Activated naive CD4-positive, alpha-beta T cell treated with anti-CD3 and anti-CD28 coated beads, Interleukin-2, amount 10 ng/mL, durations not matched to agents 7 days and 5 days (primary cell): Measurements from ENCODE around the gene CAPN2.

Experiments
- CTCF ChIA-PET: fragments of 350-600 bp; sonication (Branson Sonifier 250); formaldehyde crosslinking; loops from one replicate; lab custom pipeline; 2021; ENCODE audit warnings: antibody characterized with exemption; lab: Charles Lee
- DNase-seq: peaks from one replicate; pipeline ENCODE4 v3.0.0-alpha.2; 2020
- H3K27ac Mint-ChIP-seq: one replicate; pipeline ENCODE4 v1.8.0; 2021; ENCODE audit warnings: mild to moderate bottlenecking, moderate library complexity, mixed read lengths
- H3K27me3 Mint-ChIP-seq: one replicate; pipeline ENCODE4 v1.8.0; 2021; ENCODE audit warnings: mild to moderate bottlenecking, mixed read lengths
- H3K36me3 Mint-ChIP-seq: one replicate; pipeline ENCODE4 v1.8.0; 2021; ENCODE audit warnings: mixed read lengths
- H3K4me1 Mint-ChIP-seq: one replicate; pipeline ENCODE4 v1.8.0; 2021; ENCODE audit warnings: mixed read lengths
- H3K4me3 Mint-ChIP-seq: one replicate; pipeline ENCODE4 v1.8.0; 2021; ENCODE audit warnings: mild to moderate bottlenecking, moderate library complexity, mixed read lengths
- H3K9me3 Mint-ChIP-seq: one replicate; pipeline ENCODE4 v1.8.0; 2021; ENCODE audit warnings: mixed read lengths

CAPN2 gene

GRCh38 chr1:223683586-223684487, 28.5 kb upstream of the CAPN2 start:
- Mint-ChIP-seq H3K4me3 (no peak overlapping the region), H3K4me1 (no peaks in the 10 kb centered on the region), H3K27ac (no peak overlapping the region), H3K36me3 (no peaks in the 10 kb centered on the region), H3K27me3 (peaks cover 41% of the 10 kb centered on the region), H3K9me3 (no peaks in the 10 kb centered on the region)
- CTCF ChIA-PET = interaction anchor here (0.9 to 2.2 kb wide), 6 partner anchors 12 to 550 kb away, joined by 3 to 8 read pairs (median 4); no protein-coding TSS in a partner anchor
- peak; percentile 71 for DNase-seq

- H3K4me1 Mint-ChIP-seq = no peaks in the 10 kb centered on the region
- H3K36me3 Mint-ChIP-seq = no peaks in the 10 kb centered on the region
- DNase-seq = no peak
- H3K27ac Mint-ChIP-seq = no peak overlapping the region
- no peaks in the 10 kb centered on the region for H3K9me3 Mint-ChIP-seq
- H3K4me3 Mint-ChIP-seq = no peak overlapping the region
- H3K27me3 Mint-ChIP-seq = peaks cover 39% of the 10 kb centered on the region
- CTCF ChIA-PET = interaction anchor here (0.9 to 2.2 kb wide), 3 partner anchors 11 to 128 kb away, joined by 3 to 6 read pairs (median 5); no protein-coding TSS in a partner anchor
Measured at GRCh38 chr1:223684488-223684792, 27.9 kb upstream of the CAPN2 start.

- H3K9me3 Mint-ChIP-seq = no peaks in the 10 kb centered on the region
- H3K4me1 Mint-ChIP-seq = no peaks in the 10 kb centered on the region
- peaks cover 22% of the 10 kb centered on the region for H3K27me3 Mint-ChIP-seq
- CTCF ChIA-PET = no interaction called here
- no peak for DNase-seq
- no peak overlapping the region for H3K27ac Mint-ChIP-seq
- H3K36me3 Mint-ChIP-seq = no peaks in the 10 kb centered on the region
- H3K4me3 Mint-ChIP-seq = no peak overlapping the region
Measured at GRCh38 chr1:223691121-223691520, 21.2 kb upstream of the CAPN2 start.

- no peak for DNase-seq
- Mint-ChIP-seq H3K4me1 (peaks cover 10% of the 10 kb centered on the region), H3K9me3 (no peaks in the 10 kb centered on the region), H3K36me3 (no peaks in the 10 kb centered on the region), H3K4me3 (no peak overlapping the region), H3K27me3 (peaks cover 9% of the 10 kb centered on the region), H3K27ac (no peak overlapping the region)
- CTCF ChIA-PET = interaction anchor here (0.7 to 2.3 kb wide), 10 partner anchors 9 to 410 kb away, joined by 3 to 26 read pairs (median 6); no protein-coding TSS in a partner anchor
Measured at GRCh38 chr1:223695014-223695548, 17.3 kb upstream of the CAPN2 start.

- Mint-ChIP-seq H3K4me3 (no peak overlapping the region), H3K27ac (no peak overlapping the region), H3K9me3 (no peaks in the 10 kb centered on the region), H3K27me3 (peaks cover 9% of the 10 kb centered on the region), H3K36me3 (no peaks in the 10 kb centered on the region), H3K4me1 (peaks cover 10% of the 10 kb centered on the region)
- DNase-seq = no peak
- CTCF ChIA-PET = interaction anchor here (0.6 to 2.3 kb wide), 21 partner anchors 9 to 591 kb away, joined by 3 to 26 read pairs (median 3); no protein-coding TSS in a partner anchor
Measured at GRCh38 chr1:223695941-223696340, 16.4 kb upstream of the CAPN2 start.

- no peaks in the 10 kb centered on the region for H3K36me3 Mint-ChIP-seq
- no peak for DNase-seq
- no peak overlapping the region for H3K4me3 Mint-ChIP-seq
- peaks cover 10% of the 10 kb centered on the region for H3K27me3 Mint-ChIP-seq
- H3K9me3 Mint-ChIP-seq = no peaks in the 10 kb centered on the region
- H3K4me1 Mint-ChIP-seq = peaks cover 10% of the 10 kb centered on the region
- CTCF ChIA-PET = interaction anchor here (0.6 to 3.9 kb wide), 6 partner anchors 12 to 725 kb away, joined by 3 to 62 read pairs (median 4); partner anchors contain the start of gene CAPN2
- peak overlapping the region; percentile 19 for H3K27ac Mint-ChIP-seq
Measured at GRCh38 chr1:223700388-223700918, 11.9 kb upstream of the CAPN2 start.

- peaks cover 10% of the 10 kb centered on the region for H3K4me1 Mint-ChIP-seq
- DNase-seq = no peak
- H3K9me3 Mint-ChIP-seq = no peaks in the 10 kb centered on the region
- peaks cover 13% of the 10 kb centered on the region for H3K27me3 Mint-ChIP-seq
- H3K27ac Mint-ChIP-seq = no peak overlapping the region
- H3K36me3 Mint-ChIP-seq = no peaks in the 10 kb centered on the region
- CTCF ChIA-PET = interaction anchor here (0.6 to 3.9 kb wide), 7 partner anchors 11 to 724 kb away, joined by 3 to 62 read pairs (median 3); partner anchors contain the start of gene CAPN2
- H3K4me3 Mint-ChIP-seq = no peak overlapping the region
Measured at GRCh38 chr1:223700942-223701637, 11.2 kb upstream of the CAPN2 start.

GRCh38 chr1:223702735-223703667, 9.3 kb upstream of the CAPN2 start:
- no peak for DNase-seq
- Mint-ChIP-seq H3K27ac (no peak overlapping the region), H3K4me1 (peaks cover 9% of the 10 kb centered on the region), H3K36me3 (no peaks in the 10 kb centered on the region), H3K4me3 (no peak overlapping the region), H3K27me3 (peaks cover 25% of the 10 kb centered on the region), H3K9me3 (no peaks in the 10 kb centered on the region)
- CTCF ChIA-PET = interaction anchor here (1.2 to 1.6 kb wide), 2 partner anchors 47 to 630 kb away, joined by 3 read pairs; no protein-coding TSS in a partner anchor

- no peak overlapping the region for H3K27ac Mint-ChIP-seq
- CTCF ChIA-PET = interaction anchor here (1.0 kb wide), 1 partner anchor 20 kb away, joined by 3 read pairs; no protein-coding TSS in a partner anchor
- H3K4me1 Mint-ChIP-seq = peaks cover 7% of the 10 kb centered on the region
- DNase-seq = no peak
- peaks cover 30% of the 10 kb centered on the region for H3K27me3 Mint-ChIP-seq
- no peaks in the 10 kb centered on the region for H3K36me3 Mint-ChIP-seq
- H3K4me3 Mint-ChIP-seq = no peak overlapping the region
- H3K9me3 Mint-ChIP-seq = no peaks in the 10 kb centered on the region
Measured at GRCh38 chr1:223703668-223704013, 8.7 kb upstream of the CAPN2 start.

- no peak for DNase-seq
- Mint-ChIP-seq H3K36me3 (no peaks in the 10 kb centered on the region), H3K27ac (no peak overlapping the region), H3K9me3 (no peaks in the 10 kb centered on the region), H3K27me3 (peaks cover 40% of the 10 kb centered on the region), H3K4me3 (no peak overlapping the region), H3K4me1 (peaks cover 11% of the 10 kb centered on the region)
- CTCF ChIA-PET = interaction anchor here (1.0 to 3.9 kb wide), 3 partner anchors 9 to 43 kb away, joined by 3 to 24 read pairs (median 4); no protein-coding TSS in a partner anchor
Measured at GRCh38 chr1:223704921-223705878, 7.1 kb upstream of the CAPN2 start.

- DNase-seq = no peak
- Mint-ChIP-seq H3K27ac (no peak overlapping the region), H3K9me3 (no peaks in the 10 kb centered on the region), H3K36me3 (no peaks in the 10 kb centered on the region), H3K27me3 (peaks cover 40% of the 10 kb centered on the region), H3K4me3 (no peak overlapping the region), H3K4me1 (peaks cover 19% of the 10 kb centered on the region)
- CTCF ChIA-PET = interaction anchor here (1.2 to 3.9 kb wide), 2 partner anchors 10 to 42 kb away, joined by 4 to 24 read pairs; no protein-coding TSS in a partner anchor
Measured at GRCh38 chr1:223706077-223706973, 6.0 kb upstream of the CAPN2 start.
